HepG2 (cell line): ENCODE results near the gene PRR19. TPM values are rescaled to one million over a fixed set of nuclear protein-coding genes. Genes with fewer than 3 reads are reported as not detected.

Experiments used
- AGO2 ChIP-seq: fragments of 200-400 bp; formaldehyde crosslinking; optimal IDR thresholded peaks from 2 replicates; pipeline ENCODE3; 2017; ENCODE audit warnings: mild to moderate bottlenecking, low read depth, low read length, moderate library complexity
- ARHGAP35 ChIP-seq: sonication (generic); formaldehyde crosslinking; IDR thresholded peaks from 2 replicates; pipeline ENCODE4 v1.9.0; 2022; ENCODE audit warnings: mild to moderate bottlenecking, inconsistent platforms, moderate library complexity, missing genetic modification reagents, borderline replicate concordance
- CREB1 ChIP-seq, 2 experiments: fragments of 450-650 bp in 1 of 2; IDR thresholded peaks; 2 replicates each; pipeline ENCODE4 v1.6.1; 2016 to 2017; ENCODE audit warnings: control low read depth in 1 of 2, mild to moderate bottlenecking in 1 of 2, missing compliant biosample characterization in 1 of 2, missing genetic modification characterization in 1 of 2
- FOXC1 ChIP-seq: sonication (generic); formaldehyde crosslinking; IDR thresholded peaks from 2 replicates; pipeline ENCODE4 v1.8.0; 2022; ENCODE audit warnings: mild to moderate bottlenecking, missing genetic modification reagents, borderline replicate concordance
- HES4 ChIP-seq: sonication (generic); formaldehyde crosslinking; IDR thresholded peaks from 2 replicates; pipeline ENCODE4 v1.9.0; 2021; ENCODE audit warnings: mild to moderate bottlenecking, missing genetic modification reagents, borderline replicate concordance
- HNF4A ChIP-seq: sonication (generic); formaldehyde crosslinking; IDR thresholded peaks from 2 replicates; pipeline ENCODE4 v1.4.0; 2020; ENCODE audit warnings: missing genetic modification reagents
- LCORL ChIP-seq, 2 experiments: fragments of 450-650 bp in 1 of 2; sonication (generic) in 1 of 2; formaldehyde crosslinking in 1 of 2; IDR thresholded peaks; 2 replicates each; pipeline versions ENCODE4 v1.5.0 to v1.6.1; 2017 to 2020; ENCODE audit warnings: antibody characterized with exemption in 1 of 2, missing genetic modification reagents in 1 of 2
- NAIF1 ChIP-seq: sonication (generic); formaldehyde crosslinking; IDR thresholded peaks from 2 replicates; pipeline ENCODE4 v1.5.0; 2020; ENCODE audit warnings: mild to moderate bottlenecking, missing genetic modification reagents, borderline replicate concordance
- RFXANK ChIP-seq: IDR thresholded peaks from 2 replicates; pipeline ENCODE4 v1.6.1; 2016
- RXRB ChIP-seq: IDR thresholded peaks from 2 replicates; pipeline ENCODE4 v1.6.1; 2016; ENCODE audit warnings: borderline replicate concordance, missing genetic modification reagents, missing compliant biosample characterization
- SIN3B ChIP-seq: fragments of 150-350 bp; IDR thresholded peaks from 2 replicates; pipeline ENCODE4 v1.6.1; 2014; ENCODE audit warnings: low read length
- SMAD3 ChIP-seq: sonication (generic); formaldehyde crosslinking; IDR thresholded peaks from 2 replicates; pipeline ENCODE4 v1.4.0; 2020; ENCODE audit warnings: missing genetic modification reagents
- SP1 ChIP-seq, 2 experiments: fragments of 450-650 bp in 1 of 2; sonication (generic) in 1 of 2; formaldehyde crosslinking in 1 of 2; IDR thresholded peaks; 2 replicates each; pipeline versions ENCODE4 v1.4.0 to v1.6.1; 2016 to 2020; ENCODE audit warnings: missing genetic modification reagents in 1 of 2
- ZBTB38 ChIP-seq: sonication (generic); formaldehyde crosslinking; IDR thresholded peaks from 2 replicates; pipeline ENCODE4 v1.5.1; 2020; ENCODE audit warnings: mild to moderate bottlenecking, missing genetic modification reagents
- ZFAT ChIP-seq: sonication (generic); formaldehyde crosslinking; conservative IDR thresholded peaks from 2 replicates; pipeline ENCODE4 v1.8.1; 2023; ENCODE audit warnings: missing genetic modification reagents, inconsistent platforms
- ZFY ChIP-seq: sonication (generic); formaldehyde crosslinking; IDR thresholded peaks from 2 replicates; pipeline ENCODE4 v1.4.0; 2020; ENCODE audit warnings: missing genetic modification reagents
- ZNF230 ChIP-seq: sonication (generic); formaldehyde crosslinking; IDR thresholded peaks from 2 replicates; pipeline ENCODE4 v1.4.0; 2020; ENCODE audit warnings: mild to moderate bottlenecking, missing genetic modification reagents
- ZNF496 ChIP-seq: sonication (generic); formaldehyde crosslinking; IDR thresholded peaks from 2 replicates; pipeline ENCODE4 v1.8.1; 2023; ENCODE audit warnings: mild to moderate bottlenecking, moderate library complexity, missing genetic modification reagents; ENCODE audit not compliant: insufficient replicate concordance
- ZNF672 ChIP-seq: sonication (generic); formaldehyde crosslinking; IDR thresholded peaks from 2 replicates; pipeline ENCODE4 v1.8.1; 2022; ENCODE audit warnings: missing genetic modification reagents
- polyA plus RNA-seq, 8 experiments: library from polyadenylated mRNA; depleted of rRNA in 3 of 8; stranded (reverse) in 7 of 8; unstranded in 1 of 8; fragments of >200 nt; fragmentation: Illumina TruSeq in 4 of 8; extraction: Trizol in 4 of 8; gene quantifications; 2 replicates each; pipeline versions ENCODE4 v1.2.1 to v1.2.3, GENCODE V29; 2011 to 2016; ENCODE audit warnings: low read depth in 4 of 8, missing spikeins in 1 of 8, mixed read lengths in 1 of 8; ENCODE audit not compliant: insufficient read depth in 1 of 8
- total RNA-seq, 5 experiments: library from RNA; depleted of rRNA; stranded (reverse); fragments of >200 nt; fragmentation: Illumina TruSeq; extraction: Trizol; gene quantifications; 2 replicates each; pipeline ENCODE4 v1.2.3, GENCODE V29; 2016; ENCODE audit warnings: low read depth in 1 of 5
- TF ChIP-seq, protein P1 (sequence below): sonication (generic); formaldehyde crosslinking; IDR thresholded peaks from 2 replicates; pipeline ENCODE4; 2020; ENCODE audit warnings: missing genetic modification reagents, mild to moderate bottlenecking, borderline replicate concordance
- TF ChIP-seq, protein P2 (sequence below): IDR thresholded peaks from 2 replicates; pipeline ENCODE4 v1.6.1; 2016; ENCODE audit warnings: mild to moderate bottlenecking
- TF ChIP-seq, protein P3 (sequence below): sonication (generic); formaldehyde crosslinking; IDR thresholded peaks from 2 replicates; pipeline ENCODE4 v1.4.0; 2020; ENCODE audit warnings: missing genetic modification reagents

The PRR19 gene
- total and polyA plus RNA-seq, 2 of the 13 experiments (the other 11 are each of a cell fraction or from before 2014, with no cell fraction given): 0.21 to 0.33 TPM

DNA sequence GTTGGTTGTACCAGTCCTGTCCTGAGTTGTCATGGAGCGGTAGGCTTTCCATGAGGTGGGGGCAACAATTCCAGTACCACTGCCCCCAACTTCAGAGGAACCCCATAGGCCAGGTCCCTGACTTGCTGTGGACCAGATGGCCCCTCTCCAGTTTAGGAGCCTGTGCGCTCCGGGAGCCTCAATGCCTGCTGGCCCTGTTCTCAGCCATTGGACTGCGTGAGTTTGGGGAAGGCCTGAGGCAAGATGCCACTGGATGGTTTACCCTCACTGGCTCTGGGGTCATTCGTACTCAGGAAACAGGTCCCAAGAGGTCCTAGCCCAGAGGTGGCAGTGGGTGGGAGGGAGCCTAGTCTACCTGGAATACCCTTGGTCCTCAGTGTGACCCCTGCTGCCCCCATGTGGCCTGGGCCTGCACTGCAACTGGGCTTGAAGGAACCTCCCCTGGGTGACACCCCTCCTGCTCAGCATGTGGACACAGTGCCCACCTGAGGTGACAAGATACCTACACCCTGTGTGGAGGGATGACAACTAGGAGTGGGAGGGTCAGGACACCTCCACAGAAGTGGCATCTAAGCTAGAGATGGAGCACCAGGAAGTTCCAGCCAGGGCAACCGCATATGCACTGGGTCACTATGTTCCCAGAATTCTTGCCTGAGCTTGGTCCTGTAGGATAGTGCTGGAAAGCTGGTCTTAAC lies 6.0 kb upstream of the PRR19 start (continued):
- TF ChIP-seq, protein P1, sequence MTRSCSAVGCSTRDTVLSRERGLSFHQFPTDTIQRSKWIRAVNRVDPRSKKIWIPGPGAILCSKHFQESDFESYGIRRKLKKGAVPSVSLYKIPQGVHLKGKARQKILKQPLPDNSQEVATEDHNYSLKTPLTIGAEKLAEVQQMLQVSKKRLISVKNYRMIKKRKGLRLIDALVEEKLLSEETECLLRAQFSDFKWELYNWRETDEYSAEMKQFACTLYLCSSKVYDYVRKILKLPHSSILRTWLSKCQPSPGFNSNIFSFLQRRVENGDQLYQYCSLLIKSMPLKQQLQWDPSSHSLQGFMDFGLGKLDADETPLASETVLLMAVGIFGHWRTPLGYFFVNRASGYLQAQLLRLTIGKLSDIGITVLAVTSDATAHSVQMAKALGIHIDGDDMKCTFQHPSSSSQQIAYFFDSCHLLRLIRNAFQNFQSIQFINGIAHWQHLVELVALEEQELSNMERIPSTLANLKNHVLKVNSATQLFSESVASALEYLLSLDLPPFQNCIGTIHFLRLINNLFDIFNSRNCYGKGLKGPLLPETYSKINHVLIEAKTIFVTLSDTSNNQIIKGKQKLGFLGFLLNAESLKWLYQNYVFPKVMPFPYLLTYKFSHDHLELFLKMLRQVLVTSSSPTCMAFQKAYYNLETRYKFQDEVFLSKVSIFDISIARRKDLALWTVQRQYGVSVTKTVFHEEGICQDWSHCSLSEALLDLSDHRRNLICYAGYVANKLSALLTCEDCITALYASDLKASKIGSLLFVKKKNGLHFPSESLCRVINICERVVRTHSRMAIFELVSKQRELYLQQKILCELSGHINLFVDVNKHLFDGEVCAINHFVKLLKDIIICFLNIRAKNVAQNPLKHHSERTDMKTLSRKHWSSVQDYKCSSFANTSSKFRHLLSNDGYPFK: no peak; the same call in 1 of the 2 replicates
- 0 out of 2 replicates have a peak, but pooled peaks have one; percentile 10 for TF ChIP-seq HES4
- no peak for TF ChIP-seq SP1 (IDR thresholded peaks at IDR 0.05)
- no peak; the same call in 1 of the 2 replicates for TF ChIP-seq SP1 (CRISPR knock-in tag; IDR thresholded peaks at IDR 0.05)
- TF ChIP-seq, protein P2, sequence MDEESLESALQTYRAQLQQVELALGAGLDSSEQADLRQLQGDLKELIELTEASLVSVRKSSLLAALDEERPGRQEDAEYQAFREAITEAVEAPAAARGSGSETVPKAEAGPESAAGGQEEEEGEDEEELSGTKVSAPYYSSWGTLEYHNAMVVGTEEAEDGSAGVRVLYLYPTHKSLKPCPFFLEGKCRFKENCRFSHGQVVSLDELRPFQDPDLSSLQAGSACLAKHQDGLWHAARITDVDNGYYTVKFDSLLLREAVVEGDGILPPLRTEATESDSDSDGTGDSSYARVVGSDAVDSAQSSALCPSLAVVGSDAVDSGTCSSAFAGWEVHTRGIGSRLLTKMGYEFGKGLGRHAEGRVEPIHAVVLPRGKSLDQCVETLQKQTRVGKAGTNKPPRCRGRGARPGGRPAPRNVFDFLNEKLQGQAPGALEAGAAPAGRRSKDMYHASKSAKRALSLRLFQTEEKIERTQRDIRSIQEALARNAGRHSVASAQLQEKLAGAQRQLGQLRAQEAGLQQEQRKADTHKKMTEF (CRISPR knock-in tag): no peak
- no peak for TF ChIP-seq LCORL (IDR thresholded peaks at IDR 0.05)
- TF ChIP-seq LCORL (CRISPR knock-in tag; IDR thresholded peaks at IDR 0.05): 0 out of 2 replicates have a peak, but pooled peaks have one; percentile 29
- TF ChIP-seq SMAD3: no peak
- TF ChIP-seq, protein P3, sequence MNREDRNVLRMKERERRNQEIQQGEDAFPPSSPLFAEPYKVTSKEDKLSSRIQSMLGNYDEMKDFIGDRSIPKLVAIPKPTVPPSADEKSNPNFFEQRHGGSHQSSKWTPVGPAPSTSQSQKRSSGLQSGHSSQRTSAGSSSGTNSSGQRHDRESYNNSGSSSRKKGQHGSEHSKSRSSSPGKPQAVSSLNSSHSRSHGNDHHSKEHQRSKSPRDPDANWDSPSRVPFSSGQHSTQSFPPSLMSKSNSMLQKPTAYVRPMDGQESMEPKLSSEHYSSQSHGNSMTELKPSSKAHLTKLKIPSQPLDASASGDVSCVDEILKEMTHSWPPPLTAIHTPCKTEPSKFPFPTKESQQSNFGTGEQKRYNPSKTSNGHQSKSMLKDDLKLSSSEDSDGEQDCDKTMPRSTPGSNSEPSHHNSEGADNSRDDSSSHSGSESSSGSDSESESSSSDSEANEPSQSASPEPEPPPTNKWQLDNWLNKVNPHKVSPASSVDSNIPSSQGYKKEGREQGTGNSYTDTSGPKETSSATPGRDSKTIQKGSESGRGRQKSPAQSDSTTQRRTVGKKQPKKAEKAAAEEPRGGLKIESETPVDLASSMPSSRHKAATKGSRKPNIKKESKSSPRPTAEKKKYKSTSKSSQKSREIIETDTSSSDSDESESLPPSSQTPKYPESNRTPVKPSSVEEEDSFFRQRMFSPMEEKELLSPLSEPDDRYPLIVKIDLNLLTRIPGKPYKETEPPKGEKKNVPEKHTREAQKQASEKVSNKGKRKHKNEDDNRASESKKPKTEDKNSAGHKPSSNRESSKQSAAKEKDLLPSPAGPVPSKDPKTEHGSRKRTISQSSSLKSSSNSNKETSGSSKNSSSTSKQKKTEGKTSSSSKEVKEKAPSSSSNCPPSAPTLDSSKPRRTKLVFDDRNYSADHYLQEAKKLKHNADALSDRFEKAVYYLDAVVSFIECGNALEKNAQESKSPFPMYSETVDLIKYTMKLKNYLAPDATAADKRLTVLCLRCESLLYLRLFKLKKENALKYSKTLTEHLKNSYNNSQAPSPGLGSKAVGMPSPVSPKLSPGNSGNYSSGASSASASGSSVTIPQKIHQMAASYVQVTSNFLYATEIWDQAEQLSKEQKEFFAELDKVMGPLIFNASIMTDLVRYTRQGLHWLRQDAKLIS (CRISPR knock-in tag): no peak
- TF ChIP-seq ZNF672 (CRISPR knock-in tag): no peak
- TF ChIP-seq SIN3B: no peak
- no peak for TF ChIP-seq ARHGAP35 (CRISPR knock-in tag)
- TF ChIP-seq RXRB: 0 out of 2 replicates have a peak, but pooled peaks have one; percentile 13
- TF ChIP-seq ZBTB38 (CRISPR knock-in tag): peak; percentile 15; the same call in 1 of the 2 replicates
- TF ChIP-seq ZNF230 (CRISPR knock-in tag): no peak
- no peak for TF ChIP-seq ZNF496 (CRISPR knock-in tag)
- TF ChIP-seq CREB1 (IDR thresholded peaks at IDR 0.05): no peak
- TF ChIP-seq CREB1 (CRISPR knock-in tag; IDR thresholded peaks at IDR 0.05): no peak
- TF ChIP-seq HNF4A (CRISPR knock-in tag): no peak
- peak; percentile 53 for TF ChIP-seq AGO2
- 0 out of 2 replicates have a peak, but pooled peaks have one; percentile 8 for TF ChIP-seq ZFY (CRISPR knock-in tag)
- no peak for TF ChIP-seq NAIF1
- no peak for TF ChIP-seq FOXC1 (CRISPR knock-in tag)
- no peak for TF ChIP-seq ZFAT
- TF ChIP-seq RFXANK (CRISPR knock-in tag): no peak
